Body of pancreas (tissue), 4 donors: ENCODE results near the gene DOCK4. TPM values are rescaled to one million over a fixed set of nuclear protein-coding genes. Genes with fewer than 3 reads are reported as not detected.

Source experiments
- ATAC-seq: fragments of 150-250 bp; one replicate; pipeline ENCODE4 v1.9.1; 2016
- DNase-seq, 4 donors: peaks; one replicate each; pipeline ENCODE4 v3.0.0-alpha.2; 2019
- H3K27ac ChIP-seq, 4 donors: fragments of 200-600 bp; sonication (generic); 1 replicate in 3 of 4; 2 replicates in 1 of 4; pipeline versions ENCODE4 v1.5.1 to v1.6.1; 2016 to 2019; ENCODE audit warnings: mild to moderate bottlenecking in 1 of 4, mixed read lengths in 1 of 4, moderate library complexity in 1 of 4
- H3K27me3 ChIP-seq, 2 donors: fragments of 200-600 bp; sonication (generic); one replicate each; pipeline ENCODE4 v1.6.0; 2016; ENCODE audit warnings: mild to moderate bottlenecking in 1 of 2
- H3K36me3 ChIP-seq, 2 donors: fragments of 200-600 bp; sonication (generic); replicated peaks in 1 of 2; 2 replicates each; pipeline ENCODE4 v1.5.1; 2016; ENCODE audit warnings: low read depth in 2 of 2; ENCODE audit not compliant: insufficient read depth in 1 of 2
- H3K4me1 ChIP-seq: fragments of 200-600 bp; sonication (generic); one replicate; pipeline ENCODE4 v1.6.0; 2016
- H3K4me3 ChIP-seq, 2 donors: fragments of 200-600 bp; sonication (generic); 1 replicate in 1 of 2; 2 replicates in 1 of 2; pipeline ENCODE4 v1.5.1; 2016 to 2019
- H3K9me3 ChIP-seq, 3 donors: fragments of 200-600 bp; sonication (generic); 1 replicate in 2 of 3; 2 replicates in 1 of 3; pipeline ENCODE4 v1.5.1; 2016
- POLR2A ChIP-seq, 3 donors: fragments of 450-650 bp; IDR thresholded peaks; one replicate each; pipeline ENCODE4 v1.6.1; 2016; ENCODE audit warnings: antibody characterized with exemption in 3 of 3, mild to moderate bottlenecking in 2 of 3
- WGBS, 2 donors: methylation state at CpG; one replicate each; pipeline ENCODE4 v1.1.5; 2017; 5-methylcytosine and 5-hydroxymethylcytosine counted together
- intact Hi-C: fragments of 100-400 bp; cut with DNase I; formaldehyde crosslinking; loops from one replicate; pipeline ENCODE4 v1.15.1; 2023
- total RNA-seq, 2 donors: library from RNA; depleted of rRNA; stranded (reverse); fragments of >200 nt; gene quantifications; one replicate each; pipeline ENCODE4 v1.1.0, GENCODE V29; 2016
- TF ChIP-seq, protein P1 (sequence below), 7 experiments: fragments of 450-650 bp in 4 of 7; fragments of 200-600 bp in 3 of 7; sonication (generic) in 3 of 7; IDR thresholded peaks; one replicate each; pipeline ENCODE4 v1.5.1; 2016 to 2019; ENCODE audit warnings: antibody characterized with exemption in 7 of 7

The DOCK4 gene
- total RNA-seq, 2 donors from 2014 or later, result 24.9 to 34.6 TPM

- H3K27ac ChIP-seq, result no peak overlapping the region
- ATAC-seq, result no peak
- no peaks in the 10 kb centered on the region for H3K27me3 ChIP-seq
- no peaks in the 10 kb centered on the region for H3K9me3 ChIP-seq
- TF ChIP-seq, protein P1, sequence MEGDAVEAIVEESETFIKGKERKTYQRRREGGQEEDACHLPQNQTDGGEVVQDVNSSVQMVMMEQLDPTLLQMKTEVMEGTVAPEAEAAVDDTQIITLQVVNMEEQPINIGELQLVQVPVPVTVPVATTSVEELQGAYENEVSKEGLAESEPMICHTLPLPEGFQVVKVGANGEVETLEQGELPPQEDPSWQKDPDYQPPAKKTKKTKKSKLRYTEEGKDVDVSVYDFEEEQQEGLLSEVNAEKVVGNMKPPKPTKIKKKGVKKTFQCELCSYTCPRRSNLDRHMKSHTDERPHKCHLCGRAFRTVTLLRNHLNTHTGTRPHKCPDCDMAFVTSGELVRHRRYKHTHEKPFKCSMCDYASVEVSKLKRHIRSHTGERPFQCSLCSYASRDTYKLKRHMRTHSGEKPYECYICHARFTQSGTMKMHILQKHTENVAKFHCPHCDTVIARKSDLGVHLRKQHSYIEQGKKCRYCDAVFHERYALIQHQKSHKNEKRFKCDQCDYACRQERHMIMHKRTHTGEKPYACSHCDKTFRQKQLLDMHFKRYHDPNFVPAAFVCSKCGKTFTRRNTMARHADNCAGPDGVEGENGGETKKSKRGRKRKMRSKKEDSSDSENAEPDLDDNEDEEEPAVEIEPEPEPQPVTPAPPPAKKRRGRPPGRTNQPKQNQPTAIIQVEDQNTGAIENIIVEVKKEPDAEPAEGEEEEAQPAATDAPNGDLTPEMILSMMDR (IDR thresholded peaks at IDR 0.05), result no peak
- no peak for TF ChIP-seq POLR2A (IDR thresholded peaks at IDR 0.05)
- intact Hi-C loops, result no loop called here
- H3K36me3 ChIP-seq, result no peaks in the 10 kb centered on the region
- no peak overlapping the region for H3K4me3 ChIP-seq
- no peaks in the 10 kb centered on the region for H3K4me1 ChIP-seq
- WGBS, 2 donors, result 85 to 86% methylated on average over 4 of the region's 4 CpGs
- no peak for DNase-seq
Measured at GRCh38 chr7:111821046-111821445, 385.2 kb downstream of the DOCK4 start.

- WGBS, 2 donors, result 91 to 93% methylated on average over 2 of the region's 2 CpGs
- no peaks in the 10 kb centered on the region for H3K9me3 ChIP-seq
- intact Hi-C loops, result no loop called here
- no peaks in the 10 kb centered on the region for H3K27me3 ChIP-seq
- H3K4me1 ChIP-seq, result no peaks in the 10 kb centered on the region
- ATAC-seq, result no peak
- H3K27ac ChIP-seq, result no peak overlapping the region
- DNase-seq, result no peak
- no peaks in the 10 kb centered on the region for H3K36me3 ChIP-seq
- no peak for TF ChIP-seq POLR2A (IDR thresholded peaks at IDR 0.05)
- TF ChIP-seq, protein P1 (IDR thresholded peaks at IDR 0.05), result no peak
- no peak overlapping the region for H3K4me3 ChIP-seq
Measured at GRCh38 chr7:111820621-111821020, 385.6 kb downstream of the DOCK4 start.

DNA sequence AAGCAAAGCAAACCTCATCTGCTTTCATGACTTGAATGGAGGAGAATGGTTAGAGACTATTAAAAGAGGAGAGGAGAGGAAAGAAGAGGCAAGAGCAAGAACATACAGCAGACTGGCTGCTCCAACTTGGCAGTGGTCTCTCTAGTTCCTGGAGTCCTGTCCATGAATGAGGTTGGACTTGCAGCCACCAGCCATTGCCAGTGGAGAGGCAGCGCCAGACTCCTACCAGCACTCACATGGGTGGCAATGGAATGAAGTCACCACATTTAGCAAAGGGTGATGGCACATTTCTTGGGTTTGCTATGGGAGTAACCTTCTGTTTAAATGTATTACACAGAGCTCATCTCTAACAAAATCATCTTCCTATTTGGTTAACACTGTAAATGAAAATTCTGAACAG, 386.1 kb downstream of the DOCK4 start:
- TF ChIP-seq, protein P1 (IDR thresholded peaks at IDR 0.05), result no peak
- TF ChIP-seq POLR2A (IDR thresholded peaks at IDR 0.05), result no peak
- Histone ChIP-seq H3K27me3 (no peaks in the 10 kb centered on the region), H3K36me3 (no peaks in the 10 kb centered on the region), H3K27ac (no peak overlapping the region), H3K4me3 (no peak overlapping the region), H3K9me3 (no peaks in the 10 kb centered on the region), H3K4me1 (no peaks in the 10 kb centered on the region)
- intact Hi-C loops, result no loop called here
- 100% methylated on average over 1 of the region's 1 CpG for WGBS, 2 donors
- DNase-seq (no peak), ATAC-seq (no peak)

DNA sequence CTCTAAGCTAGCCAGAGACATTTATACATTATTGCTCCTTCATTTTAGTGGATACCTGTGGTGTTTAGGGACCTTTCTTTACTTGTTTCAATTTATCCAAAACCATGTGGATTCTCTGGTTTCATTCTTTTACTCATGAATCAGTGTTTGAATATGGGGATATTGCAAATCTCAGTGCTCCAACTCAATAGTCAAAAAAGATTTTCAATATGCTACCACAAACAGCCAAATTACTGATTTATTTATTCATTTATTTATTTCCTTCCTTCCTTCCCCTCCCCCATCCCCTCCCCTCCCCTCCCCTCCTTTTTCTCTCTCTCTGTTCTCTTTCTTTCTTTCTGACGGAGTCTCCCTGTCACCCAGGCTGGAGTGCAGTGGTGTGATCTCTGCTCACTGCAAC, 390.8 kb downstream of the DOCK4 start:
- TF ChIP-seq, protein P1 (IDR thresholded peaks at IDR 0.05), result no peak
- TF ChIP-seq POLR2A (IDR thresholded peaks at IDR 0.05), result no peak
- ATAC-seq (no peak), DNase-seq (no peak)
- Histone ChIP-seq H3K4me3 (no peak overlapping the region), H3K36me3 (no peaks in the 10 kb centered on the region), H3K27ac (no peak overlapping the region), H3K27me3 (no peaks in the 10 kb centered on the region), H3K9me3 (no peaks in the 10 kb centered on the region), H3K4me1 (no peaks in the 10 kb centered on the region)
- intact Hi-C loops, result no loop called here
- WGBS, 2 donors, result 100% methylated on average over 1 of the region's 1 CpG

DNA sequence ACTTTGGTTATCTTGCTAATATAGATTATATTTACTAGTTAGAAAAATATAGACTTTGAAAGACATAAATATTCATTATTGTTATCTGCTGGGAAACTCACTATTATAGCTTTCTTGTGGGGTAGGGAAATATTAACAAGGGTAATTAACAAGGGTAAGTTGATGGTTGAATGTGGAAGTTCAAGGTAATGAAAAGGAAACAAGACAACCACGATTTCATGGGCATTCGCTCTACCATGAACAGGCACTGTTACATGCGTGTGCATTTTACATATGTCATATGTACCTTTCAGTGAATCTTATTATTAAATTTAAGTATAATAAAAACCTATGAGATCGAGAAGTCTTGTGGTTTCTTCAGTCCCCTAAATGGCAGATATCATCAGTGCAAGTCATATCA, 392.9 kb downstream of the DOCK4 start:
- Histone ChIP-seq H3K27me3 (no peaks in the 10 kb centered on the region), H3K9me3 (no peaks in the 10 kb centered on the region), H3K4me1 (no peaks in the 10 kb centered on the region), H3K36me3 (peaks cover 0 to 2% of the 10 kb centered on the region in 2 donors), H3K4me3 (no peak overlapping the region), H3K27ac (no peak overlapping the region)
- DNase-seq (no peak), ATAC-seq (no peak)
- 86 to 92% methylated on average over 4 of the region's 4 CpGs for WGBS, 2 donors
- TF ChIP-seq, protein P1 (IDR thresholded peaks at IDR 0.05), result no peak
- no peak for TF ChIP-seq POLR2A (IDR thresholded peaks at IDR 0.05)
- intact Hi-C loops, result no loop called here
